ENCODE measurements around the gene EME1.

GRCh38 chr17:50412188-50412732, 39.2 kb downstream of the EME1 start:
- no peak for TF ChIP-seq CTCF (IDR thresholded peaks at IDR 0.05)
- no peak for TF ChIP-seq POLR2A (IDR thresholded peaks at IDR 0.05)

Measured in lower leg skin (tissue), 3 donors.